HG03095 (cell line): ENCODE measurements around the gene CEP85.
A peak's percentile ranks its signal among the peaks of the same experiment; 100 is the strongest.

ENCODE experiments used
- ATAC-seq: cut with Tn5 transposase; IDR thresholded peaks from one replicate; pipeline ENCODE4 v1.9.1; 2021; ENCODE audit warnings: moderate library complexity; ENCODE audit not compliant: unreplicated experiment

The CEP85 gene

DNA sequence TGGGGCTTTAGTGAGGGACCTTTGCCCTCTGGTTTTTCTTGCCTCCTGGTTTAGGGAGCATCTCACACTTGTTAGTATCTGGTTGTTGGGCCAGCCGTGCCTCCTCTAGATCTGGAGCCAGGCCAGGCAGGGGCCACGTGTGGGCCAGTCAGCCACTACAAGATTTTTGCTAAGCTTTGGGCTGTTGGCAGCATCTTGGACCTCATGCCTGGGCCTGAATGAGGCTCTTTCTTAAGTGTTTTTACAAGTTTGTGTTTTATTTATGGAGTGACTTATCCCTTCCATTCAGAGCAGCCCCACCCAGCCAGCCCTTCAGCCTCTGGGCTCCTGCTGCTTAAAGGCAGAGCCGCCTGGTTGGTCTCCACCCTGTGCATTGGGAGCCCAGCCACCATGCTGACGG is 44.3 kb downstream of the CEP85 start:
- no peak for ATAC-seq

DNA sequence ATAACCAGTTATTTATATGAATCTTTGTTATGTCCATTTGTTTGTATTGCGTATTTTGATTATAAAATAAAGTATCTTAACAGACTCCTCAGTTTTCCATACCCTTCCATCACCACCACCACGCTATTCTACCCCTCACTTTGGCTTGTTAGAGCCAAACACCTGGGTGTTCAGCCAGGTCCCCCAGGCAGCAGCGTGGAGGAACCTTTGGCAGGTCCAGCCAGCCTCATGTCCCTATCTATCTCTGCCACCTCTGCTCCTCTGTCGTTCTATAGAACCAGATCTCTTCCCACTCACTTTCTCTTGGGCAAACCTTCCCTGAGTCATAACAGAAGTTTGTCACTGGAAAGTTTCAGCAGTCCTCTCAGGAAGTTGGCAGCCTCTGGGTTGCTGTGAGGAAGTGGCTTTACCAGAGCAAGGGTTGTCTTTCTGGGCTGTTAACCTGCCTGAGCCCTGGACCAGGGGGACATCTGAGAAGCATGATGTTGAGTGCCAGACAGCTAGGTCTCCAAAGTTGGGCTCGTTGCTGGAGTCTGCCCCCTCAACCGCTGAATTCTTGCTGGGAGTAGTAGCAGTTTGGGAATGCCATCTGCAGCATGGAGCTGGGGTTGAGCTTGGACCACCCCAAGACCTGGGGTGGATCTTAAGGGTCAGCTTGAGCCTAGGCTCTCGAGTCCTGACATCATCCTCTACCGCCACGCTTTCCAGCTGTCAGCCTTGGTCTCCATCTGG is 44.9 kb downstream of the CEP85 start:
- ATAC-seq = no peak

DNA sequence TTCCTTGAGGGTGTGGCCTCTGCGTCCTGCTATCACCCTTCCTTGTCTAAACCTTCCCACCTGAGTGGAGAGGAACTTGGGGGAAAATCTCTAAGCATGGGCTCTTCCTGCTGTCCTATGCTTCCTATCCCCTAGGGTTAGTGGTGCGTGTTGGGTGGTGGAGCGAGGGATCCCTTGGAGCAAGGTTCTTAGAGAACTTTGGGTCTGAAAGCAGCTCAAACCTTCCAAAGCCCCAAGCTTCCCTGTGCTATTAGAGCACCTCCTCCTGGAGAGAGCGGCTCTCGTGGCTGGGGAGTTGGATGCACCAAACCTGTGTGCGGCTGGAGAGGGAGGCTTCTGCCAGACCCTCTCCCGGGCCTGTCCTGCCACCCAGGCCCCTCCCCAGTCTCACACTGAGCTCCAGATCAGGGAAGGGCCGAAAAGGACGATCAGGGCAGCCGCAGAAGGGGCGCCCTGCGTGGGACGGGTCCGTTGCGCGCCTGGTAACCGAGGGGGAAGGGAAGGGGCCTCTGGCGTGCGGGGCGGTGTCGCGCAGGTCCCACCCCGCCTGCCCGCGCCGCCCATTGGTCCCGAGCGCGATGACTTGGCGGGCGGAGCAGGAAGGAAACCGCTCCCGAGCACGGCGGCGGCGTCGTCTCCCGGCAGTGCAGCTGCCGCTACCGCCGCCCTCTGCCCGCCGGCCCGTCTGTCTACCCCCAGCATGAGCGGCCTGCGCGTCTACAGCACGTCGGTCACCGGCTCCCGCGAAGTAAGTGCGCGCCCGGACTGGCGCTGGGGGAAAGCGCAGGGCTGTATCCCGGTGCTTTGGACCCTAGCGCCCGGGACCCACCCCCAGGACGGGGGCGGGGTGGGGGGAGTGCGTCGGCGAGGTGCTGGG is 45.7 kb downstream of the CEP85 start, which contains the start of gene SH3BGRL3:
Gene SH3BGRL3 (plus strand): TSS at position 631 of the 877 bp plus-strand sequence. CDS start 70 bp downstream, at position 701.
- peak; percentile 65 for ATAC-seq

DNA sequence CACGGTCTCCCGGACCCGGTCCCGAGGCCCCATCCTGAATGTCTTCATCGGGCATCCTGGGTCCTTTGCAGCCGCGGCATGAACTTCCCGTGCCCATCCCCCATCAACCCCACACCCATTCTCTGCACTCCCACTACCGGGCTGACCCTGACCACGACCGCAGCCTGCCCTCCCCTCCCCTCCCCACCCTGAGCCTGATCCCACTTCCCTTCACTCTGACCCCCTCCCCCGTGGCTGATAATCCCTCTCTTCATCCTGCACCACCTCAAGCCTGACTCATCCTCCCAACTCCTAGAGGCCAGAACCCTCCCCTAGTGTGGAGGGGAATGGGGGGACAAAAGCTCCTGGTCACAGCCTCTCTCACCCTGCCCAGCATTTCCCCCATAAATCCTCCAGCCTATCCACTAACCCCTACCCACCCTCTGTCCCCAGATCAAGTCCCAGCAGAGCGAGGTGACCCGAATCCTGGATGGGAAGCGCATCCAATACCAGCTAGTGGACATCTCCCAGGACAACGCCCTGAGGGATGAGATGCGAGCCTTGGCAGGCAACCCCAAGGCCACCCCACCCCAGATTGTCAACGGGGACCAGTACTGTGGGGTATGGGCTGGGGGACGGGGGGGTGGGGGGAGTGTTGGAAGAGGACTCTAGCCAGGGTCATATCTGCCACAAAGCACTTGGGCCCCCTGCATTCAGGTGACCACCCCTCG is 46.5 kb downstream of the CEP85 start:
- no peak for ATAC-seq

DNA sequence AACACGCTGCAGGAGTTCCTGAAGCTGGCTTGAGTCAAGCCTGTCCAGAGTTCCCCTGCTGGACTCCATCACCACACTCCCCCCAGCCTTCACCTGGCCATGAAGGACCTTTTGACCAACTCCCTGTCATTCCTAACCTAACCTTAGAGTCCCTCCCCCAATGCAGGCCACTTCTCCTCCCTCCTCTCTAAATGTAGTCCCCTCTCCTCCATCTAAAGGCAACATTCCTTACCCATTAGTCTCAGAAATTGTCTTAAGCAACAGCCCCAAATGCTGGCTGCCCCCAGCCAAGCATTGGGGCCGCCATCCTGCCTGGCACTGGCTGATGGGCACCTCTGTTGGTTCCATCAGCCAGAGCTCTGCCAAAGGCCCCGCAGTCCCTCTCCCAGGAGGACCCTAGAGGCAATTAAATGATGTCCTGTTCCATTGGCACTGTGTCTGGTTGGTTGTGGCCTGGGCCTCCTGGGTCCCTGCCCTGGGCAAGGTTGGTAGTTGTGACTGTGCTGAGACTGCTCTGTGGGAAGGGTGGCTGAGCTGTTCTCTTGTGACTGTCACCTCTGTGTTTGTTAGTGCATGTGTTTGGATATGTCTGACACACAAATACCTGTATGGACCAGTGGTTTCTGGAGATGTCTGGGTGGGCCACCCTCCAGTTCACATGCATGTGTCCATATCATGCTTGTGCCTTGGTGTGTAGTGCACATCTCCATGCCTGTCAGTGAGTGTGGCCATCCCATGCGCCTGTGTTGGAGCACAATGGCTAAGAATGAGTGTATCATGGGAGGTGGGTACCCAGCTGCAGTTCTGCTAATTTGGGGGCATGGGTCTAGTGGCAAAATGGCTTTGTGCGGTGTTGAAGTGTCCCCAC is 47.3 kb downstream of the CEP85 start:
- ATAC-seq = no peak

DNA sequence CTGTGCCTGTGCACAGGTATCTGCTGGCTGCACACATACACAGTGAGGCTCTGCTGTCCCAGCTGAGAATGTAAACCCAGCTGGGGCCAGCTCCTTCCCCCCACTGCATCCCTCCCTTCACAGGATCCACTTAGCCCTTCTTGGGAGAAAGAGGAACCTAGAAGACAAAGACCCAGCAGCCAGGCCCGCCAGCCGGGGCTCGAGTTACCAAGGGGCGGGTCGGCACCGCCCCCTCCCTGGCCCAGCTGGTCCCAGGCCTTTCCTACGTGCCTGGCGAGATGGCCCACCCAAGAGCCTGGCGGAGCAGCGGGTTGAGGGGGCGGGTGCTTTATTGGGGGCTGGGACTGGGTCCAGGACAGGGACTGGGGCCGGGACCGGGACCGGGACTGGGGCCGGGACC is 48.0 kb downstream of the CEP85 start:
- ATAC-seq = no peak

DNA sequence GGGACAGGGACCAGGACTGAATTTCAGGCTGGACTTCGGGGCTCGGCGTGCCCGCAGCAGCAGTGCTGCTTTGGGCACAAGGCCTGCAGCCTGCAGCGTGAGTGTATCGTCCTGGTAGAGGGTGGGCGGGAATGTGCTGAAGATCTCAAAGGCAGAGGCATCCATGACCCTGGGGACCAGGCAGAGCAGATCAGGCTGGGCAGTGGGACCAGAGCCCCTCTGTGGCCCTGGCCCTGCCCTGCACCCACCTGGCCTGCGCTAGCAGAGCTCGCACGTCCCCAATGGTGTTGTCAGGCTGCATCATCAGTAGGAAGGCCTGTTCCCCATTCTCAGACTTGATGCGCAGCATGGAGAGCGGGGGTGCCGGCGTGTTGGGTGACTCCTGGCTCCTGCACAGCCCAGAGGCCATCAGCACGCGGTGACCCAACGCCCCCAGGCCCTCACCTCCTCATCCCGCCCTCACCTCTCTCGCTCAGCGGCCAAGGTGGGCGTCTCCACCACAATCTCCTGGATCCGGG is 48.5 kb downstream of the CEP85 start:
- no peak for ATAC-seq

DNA sequence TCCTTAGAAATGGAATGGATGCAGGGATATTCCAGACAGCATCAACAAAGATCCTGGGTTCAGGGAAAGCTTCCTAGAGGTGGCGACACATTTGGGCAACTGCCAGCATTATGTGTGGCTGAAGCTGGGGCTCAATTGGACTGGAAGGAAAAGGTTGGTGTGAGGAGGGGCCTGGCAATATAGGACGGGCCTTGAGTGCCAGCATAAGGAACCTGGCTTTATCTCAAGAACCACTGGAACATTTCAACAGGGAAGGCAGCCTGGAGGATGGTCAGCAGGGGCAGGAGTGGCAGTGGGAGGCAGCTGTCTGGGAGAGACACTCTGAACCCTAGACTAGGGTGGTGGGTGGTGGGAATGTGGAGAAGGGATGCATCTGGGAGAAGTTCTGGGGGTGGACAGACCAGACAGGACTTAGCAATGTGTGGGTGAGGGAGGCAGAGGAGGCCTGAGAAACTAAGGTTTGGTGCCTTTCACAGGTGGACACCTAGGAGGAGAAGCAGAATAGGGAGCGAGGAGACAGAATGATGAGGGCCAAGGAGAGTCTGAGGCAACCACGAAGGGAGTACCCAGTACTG is 49.4 kb downstream of the CEP85 start:
- no peak for ATAC-seq

DNA sequence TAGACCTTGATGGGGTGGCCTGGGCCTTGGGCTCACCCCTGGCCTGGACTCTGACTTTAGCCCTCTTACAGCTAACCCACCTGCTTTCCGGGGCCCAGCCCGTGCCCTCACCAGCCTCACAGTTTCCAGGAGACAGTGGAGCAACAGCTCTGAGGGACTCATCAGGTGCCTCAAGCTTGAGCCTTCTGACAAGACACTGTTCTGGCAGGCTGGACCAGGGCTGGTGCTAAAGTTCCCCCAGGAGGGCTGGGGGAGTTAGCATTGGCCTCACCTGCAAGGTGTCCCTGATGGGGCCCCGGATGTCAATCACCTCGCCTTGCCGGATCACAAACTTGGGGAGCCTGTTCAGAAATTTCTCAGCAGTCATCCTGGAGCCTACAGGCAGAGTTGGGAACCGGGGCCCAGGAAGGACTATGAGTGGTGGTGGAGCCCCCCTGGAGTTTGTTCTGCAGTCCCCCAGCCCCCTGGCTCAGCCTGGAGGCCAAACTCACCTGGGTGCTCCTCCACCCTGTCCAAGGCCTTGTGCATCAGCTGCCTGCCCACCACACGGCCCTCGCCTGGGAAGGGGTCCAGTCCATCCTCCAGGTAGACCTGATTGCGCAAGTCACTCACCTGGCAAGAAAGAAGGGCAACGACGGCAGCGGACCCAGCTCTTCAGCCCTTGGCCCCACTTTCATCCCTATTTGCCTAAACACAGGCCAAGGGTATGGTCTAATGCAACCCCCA is 50.0 kb downstream of the CEP85 start:
- no peak for ATAC-seq

DNA sequence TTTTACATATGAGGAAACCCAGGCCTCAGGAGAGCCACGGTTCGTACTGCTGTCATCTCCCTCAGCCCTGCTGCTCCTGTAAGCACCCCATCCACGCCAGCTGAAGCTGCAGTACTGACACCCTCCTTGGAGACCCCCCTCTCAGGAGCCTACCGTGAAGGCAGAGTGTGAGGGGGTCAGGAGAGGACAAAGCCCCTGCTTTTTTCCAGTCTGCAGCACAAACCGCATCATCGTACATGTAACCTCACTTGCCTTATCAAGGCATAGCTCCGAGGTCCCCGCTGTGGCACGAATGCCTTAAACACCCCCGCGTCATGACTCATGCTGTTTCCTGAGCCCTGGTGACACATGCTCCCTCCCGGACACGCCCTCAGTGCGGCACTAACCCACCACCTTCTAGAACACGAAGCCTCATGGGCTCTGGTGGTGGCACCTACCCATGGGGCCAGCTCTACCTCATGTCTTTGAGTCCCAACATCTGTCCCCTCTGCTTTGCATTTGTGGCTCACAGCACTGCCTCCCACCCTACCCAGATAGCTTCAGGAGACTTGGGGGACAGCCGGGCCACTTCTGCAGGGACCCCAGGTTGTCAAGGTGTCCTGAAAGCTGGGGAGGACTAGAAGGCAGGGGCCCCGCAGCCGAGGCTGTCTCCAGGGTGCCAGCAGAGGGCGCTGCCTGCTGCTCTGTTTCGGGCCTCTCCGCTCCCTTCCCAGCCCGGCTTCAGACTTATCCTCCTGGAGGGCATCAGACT is 50.8 kb downstream of the CEP85 start:
- no peak for ATAC-seq

DNA sequence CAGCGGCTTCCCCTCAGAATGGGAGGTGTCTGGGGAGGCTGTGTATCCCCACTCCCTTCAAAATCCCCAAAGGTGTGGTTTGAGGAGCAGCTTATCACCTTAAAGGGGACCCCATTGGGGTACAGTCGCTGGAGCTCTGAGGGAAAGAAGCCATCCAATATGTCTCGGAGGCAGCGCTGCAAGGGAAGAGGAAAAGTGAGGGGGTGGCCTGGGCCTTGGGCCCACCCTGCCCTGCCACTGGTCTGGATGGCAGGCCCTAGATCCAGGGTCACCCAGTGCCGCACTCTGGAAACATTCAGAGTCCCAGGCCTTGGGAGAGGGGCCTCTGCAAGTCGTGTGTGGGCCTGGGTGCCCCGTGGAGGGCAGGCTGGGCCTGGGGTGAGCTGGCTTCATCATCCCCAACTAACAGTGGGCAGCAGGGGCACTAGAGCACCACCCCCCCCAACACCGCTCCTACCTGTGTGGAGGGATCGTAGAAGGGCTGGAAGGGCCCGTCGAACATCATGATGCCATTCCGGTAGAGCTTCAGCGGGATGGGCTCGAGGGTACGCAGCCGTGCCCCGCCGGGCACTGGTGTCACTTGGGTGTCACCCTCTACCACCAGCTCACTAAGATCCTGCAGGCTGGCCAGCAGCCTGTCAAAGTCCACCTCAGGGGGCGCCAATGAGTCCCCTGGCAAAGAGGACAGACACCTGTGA is 51.5 kb downstream of the CEP85 start:
- ATAC-seq = no peak

DNA sequence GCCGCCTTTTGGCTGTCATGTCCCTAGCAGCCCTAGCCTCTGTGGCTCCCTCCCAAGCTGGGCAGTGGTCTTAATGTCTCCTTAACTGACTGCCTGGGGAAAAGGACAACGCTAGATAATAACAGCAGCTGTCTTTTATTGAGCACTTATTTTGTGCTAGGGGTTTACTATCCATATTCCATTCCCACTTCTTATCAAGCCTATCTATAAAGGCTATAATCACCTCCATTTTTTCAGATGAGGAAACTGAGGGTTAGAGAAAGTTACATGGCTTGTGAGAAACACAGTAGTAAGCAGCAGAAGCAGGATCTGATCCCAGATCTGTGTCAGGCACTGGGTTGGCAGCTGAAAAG is 52.0 kb downstream of the CEP85 start:
- ATAC-seq = no peak

DNA sequence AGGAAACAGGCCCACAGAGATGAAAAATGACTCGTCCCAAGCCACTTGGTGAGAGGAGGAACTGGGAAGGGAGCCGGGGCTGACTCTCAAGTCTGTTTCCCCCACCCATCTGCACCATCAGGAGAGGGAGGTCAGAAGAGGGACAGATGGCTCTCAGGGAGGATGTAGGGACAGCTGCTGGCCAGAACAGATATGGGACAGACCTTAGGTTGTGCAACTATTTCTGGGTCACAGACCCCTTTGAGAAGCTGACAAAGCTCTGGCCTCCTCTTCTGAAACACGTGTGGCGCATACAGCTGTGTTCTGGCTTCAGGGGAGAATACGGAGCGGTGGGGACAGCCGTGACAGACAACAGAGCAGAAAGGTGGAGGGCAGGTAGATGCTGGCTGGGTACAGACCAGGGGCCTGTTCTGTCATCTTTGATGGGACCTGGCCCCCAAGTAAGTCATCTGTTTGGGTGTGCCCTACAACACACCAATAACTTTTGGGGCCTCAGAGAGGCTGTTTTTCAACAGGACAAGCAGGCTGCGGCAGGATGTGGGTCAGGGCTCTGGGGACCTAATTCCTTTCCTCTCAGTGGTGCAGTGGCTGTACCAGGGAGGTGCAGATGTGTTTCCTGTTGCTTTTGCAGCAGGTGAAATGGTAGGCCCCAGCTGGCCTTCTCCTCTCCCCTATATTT is 53.2 kb downstream of the CEP85 start:
- ATAC-seq = peak; percentile 40

DNA sequence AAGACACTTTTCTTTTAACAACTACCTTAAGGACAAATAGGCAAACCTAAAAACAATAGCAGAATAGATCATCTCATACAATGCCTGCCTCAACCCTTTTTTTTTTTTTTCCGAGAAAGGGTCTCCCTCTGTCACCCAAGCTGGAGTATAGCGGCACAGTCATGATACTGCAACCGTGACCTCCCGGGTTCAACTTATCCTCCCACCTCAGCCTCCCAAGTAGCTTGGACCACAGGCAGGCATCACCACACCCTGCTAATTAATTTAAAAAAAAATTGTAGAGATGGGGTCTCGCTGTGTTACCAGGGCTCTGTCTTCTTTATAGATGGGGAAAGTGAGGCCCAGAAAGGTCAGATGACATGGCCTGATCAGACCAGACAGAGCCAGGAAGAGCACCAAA is 53.8 kb downstream of the CEP85 start:
- ATAC-seq = no peak

DNA sequence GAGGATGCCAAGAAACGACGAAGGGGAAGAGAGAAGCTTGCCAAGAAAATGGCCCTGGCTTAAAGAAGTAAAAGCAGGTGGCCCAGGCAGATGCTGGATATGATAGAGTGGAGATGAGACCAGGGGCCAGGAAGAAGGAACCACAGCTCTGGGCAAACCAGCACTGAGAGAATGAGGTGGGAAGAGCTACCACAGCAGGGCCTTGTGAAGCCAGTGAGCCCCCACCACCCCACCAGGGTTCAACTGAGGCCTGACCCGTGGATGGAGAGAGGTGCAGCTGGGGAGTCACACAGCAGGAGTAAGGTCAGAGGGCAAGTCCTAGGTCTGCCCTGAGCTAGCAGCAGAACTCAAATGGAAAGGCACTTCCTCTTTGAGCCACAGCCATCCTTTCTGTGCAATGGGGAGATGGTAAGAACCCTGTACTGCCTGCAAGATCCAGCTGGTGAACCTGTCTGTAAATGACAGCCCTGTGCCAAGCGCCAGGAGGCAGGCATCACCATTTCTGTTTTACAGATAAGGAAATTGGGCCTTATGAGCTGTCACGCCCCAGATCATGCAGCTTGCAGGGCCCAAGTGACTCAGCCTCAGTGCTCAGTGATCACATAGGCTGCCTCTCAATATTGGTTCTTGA is 54.4 kb downstream of the CEP85 start:
- no peak for ATAC-seq

DNA sequence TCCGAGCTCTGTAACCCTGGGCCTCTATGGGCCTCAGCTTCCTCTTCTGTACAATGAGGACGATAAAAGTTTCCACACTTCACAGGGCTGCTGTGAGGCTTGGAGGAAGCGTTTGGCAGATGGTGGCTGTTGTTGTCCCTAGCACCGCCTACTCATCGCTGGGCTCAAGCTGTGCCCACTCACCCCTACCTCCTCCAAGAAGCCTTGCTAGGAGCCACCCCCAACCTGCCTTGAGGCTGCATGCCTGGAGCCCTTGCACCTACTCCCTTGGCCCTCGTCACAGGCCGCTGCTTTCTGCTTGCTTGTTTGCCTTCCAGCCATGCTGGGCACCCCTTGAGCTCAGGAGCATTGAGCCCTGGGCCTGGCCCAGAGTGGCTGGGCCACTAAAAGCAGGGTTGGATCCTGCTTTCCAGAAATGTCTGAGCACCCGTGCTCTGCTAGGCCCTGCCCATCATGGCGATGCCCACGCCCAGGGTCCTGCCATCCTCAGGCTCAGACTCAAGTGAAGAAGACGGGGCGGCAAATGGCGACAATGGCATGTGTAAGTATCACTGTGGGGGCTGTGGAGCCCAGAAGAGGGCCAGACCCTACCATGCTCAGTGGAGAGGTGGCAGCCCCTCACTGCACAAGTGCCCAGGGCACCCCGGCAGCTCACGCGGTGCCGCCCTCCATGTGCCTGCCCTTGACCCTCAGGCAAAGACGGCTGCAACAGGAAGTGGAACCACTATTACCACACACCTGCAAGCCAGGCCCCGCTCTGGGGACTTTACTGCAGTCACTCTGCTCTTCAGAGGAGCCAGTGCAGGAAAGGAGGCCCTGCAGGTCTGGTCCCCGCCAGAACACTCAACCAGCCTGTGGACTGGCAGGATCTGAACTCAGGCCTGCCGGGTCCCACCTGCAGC is 55.4 kb downstream of the CEP85 start:
- ATAC-seq = no peak
